GM15510 (cell line): ENCODE data around the gene COQ8A.

Experiments used
- POLR2A ChIP-seq: IDR thresholded peaks from 3 replicates; pipeline ENCODE4 v1.6.1; 2011; ENCODE audit warnings: borderline replicate concordance; ENCODE audit not compliant: insufficient read length; ENCODE audit errors: extremely low read depth

COQ8A gene

DNA sequence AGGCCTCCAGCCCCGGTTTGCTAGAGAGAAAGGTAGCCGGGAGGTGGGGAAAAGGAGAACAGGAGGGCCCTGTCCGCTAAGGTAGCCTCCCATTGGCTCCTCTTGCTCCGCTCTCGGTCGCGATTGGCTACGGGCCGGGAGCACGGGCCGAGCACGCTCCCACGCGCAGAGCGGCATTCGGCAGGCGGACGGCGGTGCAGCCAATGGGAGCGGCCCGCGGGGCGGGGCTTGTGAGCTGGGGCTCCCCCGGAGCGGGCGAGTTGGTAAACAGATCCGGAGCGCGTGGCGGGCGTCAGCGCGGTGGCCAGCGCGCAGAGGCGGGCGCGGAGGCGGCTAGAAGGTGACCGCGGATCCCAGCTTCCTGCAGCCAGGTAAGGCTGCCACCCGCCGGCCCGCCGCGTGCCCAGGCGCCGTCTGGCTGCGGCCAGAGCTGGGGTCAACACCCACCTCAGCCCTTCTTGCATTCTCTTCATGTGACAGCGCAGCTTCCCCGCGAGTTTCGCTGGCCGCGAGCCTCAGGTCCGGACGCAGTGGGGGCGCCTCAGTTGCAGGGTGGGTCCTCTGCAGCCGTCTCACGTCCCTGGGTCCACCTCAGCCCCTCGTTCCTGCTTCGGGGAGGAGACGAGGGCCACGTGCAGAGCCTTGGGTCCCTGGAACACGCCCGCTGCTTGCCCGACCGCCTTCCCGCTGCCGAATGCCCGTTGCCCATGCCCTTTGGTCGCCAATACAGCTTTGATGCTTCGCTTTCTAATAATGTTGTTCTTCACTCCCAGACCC is at the start of gene COQ8A:
TSS of gene COQ8A (plus strand) at position 266 of the 777 bp plus-strand sequence. CDS start 21,092 bp downstream, outside the sequence.
- no peak for TF ChIP-seq POLR2A

DNA sequence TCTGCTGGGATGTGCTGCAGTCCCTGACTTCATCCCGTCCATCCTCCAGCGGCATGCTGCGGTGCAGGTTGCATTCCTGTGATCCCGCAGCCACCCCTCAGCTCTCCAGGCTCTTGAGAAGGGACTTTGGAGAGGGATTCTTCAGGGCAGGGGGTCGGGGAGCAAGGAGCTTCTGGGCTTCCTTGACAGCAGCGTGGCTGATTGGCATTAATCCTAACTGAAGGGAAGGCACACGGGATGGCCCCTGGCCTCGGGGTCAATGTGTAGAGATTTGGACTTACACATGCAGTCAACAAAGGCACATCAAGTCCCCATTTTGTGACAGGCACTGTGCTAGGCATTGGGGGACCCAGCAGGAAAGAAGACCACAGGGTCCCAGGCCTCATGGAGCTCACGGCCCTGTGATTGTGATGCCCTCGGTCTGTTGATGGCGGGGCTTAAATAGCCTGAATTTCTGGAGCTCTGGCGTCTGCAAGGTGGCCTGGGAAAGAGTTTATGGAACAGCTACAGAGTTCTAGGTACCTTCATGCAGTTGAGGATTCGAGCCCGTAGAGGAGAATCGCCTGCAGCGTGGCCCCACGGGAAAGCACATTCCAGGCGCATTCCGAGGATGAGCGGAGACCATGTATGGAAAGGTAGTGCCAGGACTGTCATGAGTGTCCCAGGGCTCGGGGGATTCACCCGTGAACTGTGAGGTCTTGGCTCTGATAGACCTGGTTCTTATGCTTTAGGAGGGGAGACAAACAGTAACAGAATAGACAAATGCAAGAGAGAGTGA is 49.6 kb upstream of the COQ8A start:
- no peak for TF ChIP-seq POLR2A

GRCh38 chr1:226891346-226891745 is 48.7 kb upstream of the COQ8A start:
- no peak for TF ChIP-seq POLR2A

- no peak for TF ChIP-seq POLR2A
Observed at GRCh38 chr1:226891846-226892523, 48.1 kb upstream of the COQ8A start.

GRCh38 chr1:226892524-226892875 is 47.6 kb upstream of the COQ8A start:
- TF ChIP-seq POLR2A, result no peak

DNA sequence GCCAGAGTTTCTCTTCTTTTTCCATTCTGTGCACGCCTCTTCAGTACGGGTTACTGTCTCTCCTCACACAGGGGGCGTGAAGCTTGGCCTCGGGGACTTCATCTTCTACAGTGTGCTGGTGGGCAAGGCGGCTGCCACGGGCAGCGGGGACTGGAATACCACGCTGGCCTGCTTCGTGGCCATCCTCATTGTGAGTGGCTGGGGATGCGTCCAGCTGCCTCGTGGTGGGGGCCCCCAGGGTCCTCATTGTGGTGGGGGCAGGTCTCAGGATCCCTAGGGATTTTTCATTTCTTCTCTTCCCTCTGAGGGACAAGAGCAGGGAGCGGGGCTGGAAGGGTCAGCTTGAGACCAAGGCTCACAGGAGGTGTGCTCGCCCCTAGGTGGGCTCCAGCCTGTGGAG is 46.2 kb upstream of the COQ8A start:
- no peak for TF ChIP-seq POLR2A

- TF ChIP-seq POLR2A, result no peak
Observed at GRCh38 chr1:226894826-226895225, 45.3 kb upstream of the COQ8A start.

GRCh38 chr1:226895644-226896043 is 44.5 kb upstream of the COQ8A start:
- TF ChIP-seq POLR2A, result no peak

DNA sequence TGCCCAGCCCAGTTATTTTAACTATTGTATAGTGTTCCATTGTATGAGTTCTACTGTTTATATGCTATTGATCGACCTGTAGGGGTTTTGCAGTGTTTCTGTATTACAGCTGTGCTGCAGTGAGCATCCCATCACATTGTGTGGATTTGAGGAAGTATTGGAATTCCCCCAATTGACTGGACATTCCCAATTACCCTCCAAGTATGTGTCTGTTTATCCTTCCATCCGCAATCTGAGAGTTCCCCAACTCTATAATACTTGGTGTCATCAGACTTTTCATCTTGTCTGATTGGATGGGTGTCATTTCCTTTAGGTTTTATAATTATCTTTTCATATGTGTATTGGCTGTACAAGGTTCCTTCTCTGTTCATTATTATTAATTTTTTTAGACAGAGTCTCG is 41.8 kb upstream of the COQ8A start:
- no peak for TF ChIP-seq POLR2A

- no peak for TF ChIP-seq POLR2A
Observed at GRCh38 chr1:226901421-226901820, 38.7 kb upstream of the COQ8A start.

DNA sequence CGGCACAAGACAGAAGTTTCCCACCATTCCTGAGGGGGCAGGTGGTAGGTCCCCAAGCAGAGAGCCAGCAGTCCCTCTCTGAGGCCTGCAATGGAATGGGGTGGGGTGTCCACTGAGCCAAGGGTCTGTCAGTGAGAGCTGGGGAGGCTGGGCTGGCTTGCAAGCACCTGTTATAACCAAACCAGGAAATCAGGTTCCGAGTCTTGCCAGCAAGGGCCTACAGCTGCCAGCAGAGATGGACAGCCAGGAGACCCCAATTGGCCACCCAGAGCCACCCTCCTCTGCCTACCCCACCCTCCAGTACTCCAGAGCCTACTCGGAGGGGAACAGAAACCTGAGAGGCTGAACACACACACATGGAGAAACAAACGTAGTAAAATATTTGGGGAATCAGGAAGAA is 37.5 kb upstream of the COQ8A start:
- no peak for TF ChIP-seq POLR2A

GRCh38 chr1:226903819-226904716 is 36.0 kb upstream of the COQ8A start:
- TF ChIP-seq POLR2A, result no peak

GRCh38 chr1:226904772-226905171 is 35.3 kb upstream of the COQ8A start:
- TF ChIP-seq POLR2A, result no peak

GRCh38 chr1:226908419-226908818 is 31.7 kb upstream of the COQ8A start:
- TF ChIP-seq POLR2A, result no peak
